Stomach (tissue), 9 donors: Measurements from ENCODE around the gene KIF18B. TPM values are rescaled to one million over a fixed set of nuclear protein-coding genes. Genes with fewer than 3 reads are reported as not detected.

ENCODE experiments used
- DNase-seq, 2 donors: peaks; one replicate each; pipeline versions ENCODE4 v3.0.0 to v3.0.0-alpha.2; 2013 to 2019
- H3K27ac ChIP-seq, 5 donors: fragments of 200-600 bp in 4 of 5; sonication (generic) in 4 of 5; one replicate each; pipeline ENCODE4 v1.5.1; 2013 to 2019; ENCODE audit warnings: mild to moderate bottlenecking in 1 of 5, moderate library complexity in 1 of 5
- H3K27me3 ChIP-seq, 3 donors: fragments of 200-600 bp; sonication (generic); one replicate each; pipeline ENCODE4 v1.5.1; 2017 to 2019; ENCODE audit warnings: mixed run types in 1 of 3
- H3K36me3 ChIP-seq, 4 donors: fragments of 200-600 bp; sonication (generic); 1 replicate in 3 of 4; 2 replicates in 1 of 4; pipeline ENCODE4 v1.5.1; 2016 to 2019
- H3K4me1 ChIP-seq, 4 donors: fragments of 200-600 bp; sonication (generic); one replicate each; pipeline ENCODE4 v1.5.1; 2016 to 2019
- H3K4me3 ChIP-seq, 4 donors: fragments of 200-600 bp; sonication (generic) in 3 of 4; one replicate each; pipeline ENCODE4 v1.5.1; 2016 to 2019; ENCODE audit warnings: mild to moderate bottlenecking in 1 of 4
- H3K9me3 ChIP-seq, 4 donors: fragments of 200-600 bp; sonication (generic); one replicate each; pipeline ENCODE4 v1.5.1; 2016 to 2019
- EP300 ChIP-seq: sonication (generic); formaldehyde crosslinking; IDR thresholded peaks from one replicate; pipeline ENCODE4 v1.6.1; 2017; ENCODE audit warnings: antibody characterized with exemption
- POLR2A ChIP-seq, 4 donors: fragments of 450-650 bp; IDR thresholded peaks; one replicate each; pipeline ENCODE4 v1.6.1; 2016; ENCODE audit warnings: antibody characterized with exemption in 4 of 4, control low read depth in 2 of 4, mild to moderate bottlenecking in 1 of 4, moderate library complexity in 1 of 4
- POLR2AphosphoS5 ChIP-seq, 3 donors: sonication (generic); formaldehyde crosslinking; IDR thresholded peaks; one replicate each; pipeline ENCODE4 v1.6.1; 2016; ENCODE audit warnings: antibody characterized with exemption in 3 of 3
- WGBS, 5 donors: extraction: QIAGEN DNeasy Blood & Tissue Kit in 3 of 5; methylation state at CpG; one replicate each; pipeline versions ENCODE4 v1.1.5 to v1.1.7; 2013 to 2018; 5-methylcytosine and 5-hydroxymethylcytosine counted together
- intact Hi-C: fragments of 100-400 bp; cut with DNase I; formaldehyde crosslinking; loops from one replicate; pipeline ENCODE4 v1.15.1; 2023; ENCODE audit warnings: low total_unique reads
- polyA plus RNA-seq, 3 donors: library from polyadenylated mRNA; stranded (reverse); fragments of 200-250 nt; gene quantifications; one replicate each; pipeline ENCODE4 v1.2.3, GENCODE V29; 2013
- total RNA-seq, 5 donors: library from RNA; depleted of rRNA; stranded (reverse); fragments of >200 nt; gene quantifications; one replicate each; pipeline versions ENCODE4 v1.1.0 to v1.2.3, GENCODE V29; 2014 to 2016
- TF ChIP-seq, protein P1 (sequence below), 7 experiments: fragments of 450-650 bp in 4 of 7; fragments of 200-600 bp in 3 of 7; sonication (generic) in 3 of 7; IDR thresholded peaks; one replicate each; pipeline ENCODE4 v1.5.1; 2016 to 2019; ENCODE audit warnings: antibody characterized with exemption in 7 of 7, control low read depth in 2 of 7, mild to moderate bottlenecking in 1 of 7
- donor health status: healthy with polysubstance abuse.
- donor health status: Bipolar disorder and iron deficiency.
- donor health status: healthy.

The KIF18B gene
- total and polyA plus RNA-seq, 8 donors: 0.15 to 12.2 (median 1.2) TPM; not detected in 1

DNA sequence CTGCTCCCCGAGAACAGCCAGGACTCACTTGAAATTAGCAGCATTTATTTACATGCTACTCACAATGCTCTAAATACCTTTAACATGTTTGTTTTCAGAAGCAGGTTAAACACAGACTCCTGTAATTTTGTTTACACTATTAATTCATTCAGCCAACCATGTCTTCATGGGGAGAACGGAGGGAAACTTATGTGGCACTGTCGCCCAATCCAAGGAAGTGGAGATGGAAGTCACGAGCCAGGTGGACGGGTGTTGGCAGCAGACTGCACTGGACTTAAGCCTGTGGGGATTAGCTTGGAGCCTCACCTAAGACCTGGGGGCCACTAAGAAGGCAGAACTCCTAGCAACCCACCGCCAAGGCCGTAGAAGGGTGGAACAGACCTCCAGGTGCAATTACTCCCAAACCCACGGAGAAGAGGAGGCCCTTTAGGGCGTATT lies 23.4 kb downstream of the KIF18B start:
- H3K36me3 ChIP-seq: peaks cover 0 to 22% (median 0%) of the 10 kb centered on the region in 4 donors
- 57 to 72% (median 63%) methylated on average over 9 of the region's 9 CpGs for WGBS, 5 donors
- intact Hi-C loops: loop anchor here (5.0 kb wide), 1 partner anchor 98 kb away; no protein-coding TSS in a partner anchor
- H3K9me3 ChIP-seq: no peaks in the 10 kb centered on the region
- peaks cover 0 to 8% (median 2%) of the 10 kb centered on the region in 4 donors for H3K4me1 ChIP-seq
- peaks cover 0 to 23% (median 7%) of the 10 kb centered on the region in 3 donors for H3K27me3 ChIP-seq
- H3K27ac ChIP-seq: no peak overlapping the region
- no peak overlapping the region for H3K4me3 ChIP-seq
- DNase-seq: no peak
- TF ChIP-seq, protein P1, sequence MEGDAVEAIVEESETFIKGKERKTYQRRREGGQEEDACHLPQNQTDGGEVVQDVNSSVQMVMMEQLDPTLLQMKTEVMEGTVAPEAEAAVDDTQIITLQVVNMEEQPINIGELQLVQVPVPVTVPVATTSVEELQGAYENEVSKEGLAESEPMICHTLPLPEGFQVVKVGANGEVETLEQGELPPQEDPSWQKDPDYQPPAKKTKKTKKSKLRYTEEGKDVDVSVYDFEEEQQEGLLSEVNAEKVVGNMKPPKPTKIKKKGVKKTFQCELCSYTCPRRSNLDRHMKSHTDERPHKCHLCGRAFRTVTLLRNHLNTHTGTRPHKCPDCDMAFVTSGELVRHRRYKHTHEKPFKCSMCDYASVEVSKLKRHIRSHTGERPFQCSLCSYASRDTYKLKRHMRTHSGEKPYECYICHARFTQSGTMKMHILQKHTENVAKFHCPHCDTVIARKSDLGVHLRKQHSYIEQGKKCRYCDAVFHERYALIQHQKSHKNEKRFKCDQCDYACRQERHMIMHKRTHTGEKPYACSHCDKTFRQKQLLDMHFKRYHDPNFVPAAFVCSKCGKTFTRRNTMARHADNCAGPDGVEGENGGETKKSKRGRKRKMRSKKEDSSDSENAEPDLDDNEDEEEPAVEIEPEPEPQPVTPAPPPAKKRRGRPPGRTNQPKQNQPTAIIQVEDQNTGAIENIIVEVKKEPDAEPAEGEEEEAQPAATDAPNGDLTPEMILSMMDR (IDR thresholded peaks at IDR 0.05): no peak
- TF ChIP-seq POLR2A (IDR thresholded peaks at IDR 0.05) (no peak), EP300 (no peak), POLR2AphosphoS5 (IDR thresholded peaks at IDR 0.05) (no peak)

- WGBS, 5 donors: 66 to 81% (median 73%) methylated on average over 19 of the region's 19 CpGs
- intact Hi-C loops: loop anchor here (5.0 kb wide), 1 partner anchor 99 kb away; no protein-coding TSS in a partner anchor
Observed at GRCh38 chr17:44922746-44923470, 24.7 kb downstream of the KIF18B start.

GRCh38 chr17:44922136-44922535 lies 25.4 kb downstream of the KIF18B start:
- H3K4me1 ChIP-seq: peaks cover 0 to 14% (median 4%) of the 10 kb centered on the region in 4 donors
- no peak overlapping the region for H3K4me3 ChIP-seq
- H3K27me3 ChIP-seq: peaks cover 0 to 23% (median 7%) of the 10 kb centered on the region in 3 donors
- peaks cover 0 to 4% (median 0%) of the 10 kb centered on the region in 4 donors for H3K36me3 ChIP-seq
- no peaks in the 10 kb centered on the region for H3K9me3 ChIP-seq
- 76 to 92% (median 88%) methylated on average over 6 of the region's 6 CpGs for WGBS, 5 donors
- TF ChIP-seq POLR2AphosphoS5 (IDR thresholded peaks at IDR 0.05) (no peak), EP300 (no peak), POLR2A (IDR thresholded peaks at IDR 0.05) (no peak)
- TF ChIP-seq, protein P1 (IDR thresholded peaks at IDR 0.05): no peak
- intact Hi-C loops: loop anchor here (5.0 kb wide), 1 partner anchor 100 kb away; no protein-coding TSS in a partner anchor
- no peak overlapping the region for H3K27ac ChIP-seq
- DNase-seq: no peak

More at GRCh38 chr17:44922746-44923470, 24.7 kb downstream of the KIF18B start:
- no peak overlapping the region for H3K4me3 ChIP-seq
- H3K4me1 ChIP-seq: peaks cover 0 to 8% (median 2%) of the 10 kb centered on the region in 4 donors
- DNase-seq: no peak
- peaks cover 0 to 23% (median 7%) of the 10 kb centered on the region in 3 donors for H3K27me3 ChIP-seq
- H3K36me3 ChIP-seq: peaks cover 0 to 12% (median 0%) of the 10 kb centered on the region in 4 donors
- no peaks in the 10 kb centered on the region for H3K9me3 ChIP-seq
- TF ChIP-seq POLR2AphosphoS5 (IDR thresholded peaks at IDR 0.05) (no peak), EP300 (no peak), POLR2A (IDR thresholded peaks at IDR 0.05) (no peak)
- TF ChIP-seq, protein P1 (IDR thresholded peaks at IDR 0.05): no peak
- H3K27ac ChIP-seq: no peak overlapping the region

- WGBS, 5 donors: 57 to 68% (median 62%) methylated on average over 11 of the region's 11 CpGs
- no peak overlapping the region for H3K27ac ChIP-seq
- H3K4me1 ChIP-seq: peaks cover 0 to 21% (median 11%) of the 10 kb centered on the region in 4 donors
- H3K36me3 ChIP-seq: no peaks in the 10 kb centered on the region
- peak in 1 of 2 donors; percentile 45 for DNase-seq
- intact Hi-C loops: loop anchor here (5.0 kb wide), 1 partner anchor 101 kb away; no protein-coding TSS in a partner anchor
- H3K4me3 ChIP-seq: no peak overlapping the region
- H3K27me3 ChIP-seq: peaks cover 0 to 23% (median 7%) of the 10 kb centered on the region in 3 donors
- no peak for TF ChIP-seq EP300
- TF ChIP-seq, protein P1 (IDR thresholded peaks at IDR 0.05): no peak
- TF ChIP-seq POLR2AphosphoS5 (IDR thresholded peaks at IDR 0.05): no peak
- TF ChIP-seq POLR2A (IDR thresholded peaks at IDR 0.05): no peak
- no peaks in the 10 kb centered on the region for H3K9me3 ChIP-seq
Observed at GRCh38 chr17:44921122-44921882, 26.3 kb downstream of the KIF18B start.
